Measurements from ENCODE around the gene TPBGL.

DNA sequence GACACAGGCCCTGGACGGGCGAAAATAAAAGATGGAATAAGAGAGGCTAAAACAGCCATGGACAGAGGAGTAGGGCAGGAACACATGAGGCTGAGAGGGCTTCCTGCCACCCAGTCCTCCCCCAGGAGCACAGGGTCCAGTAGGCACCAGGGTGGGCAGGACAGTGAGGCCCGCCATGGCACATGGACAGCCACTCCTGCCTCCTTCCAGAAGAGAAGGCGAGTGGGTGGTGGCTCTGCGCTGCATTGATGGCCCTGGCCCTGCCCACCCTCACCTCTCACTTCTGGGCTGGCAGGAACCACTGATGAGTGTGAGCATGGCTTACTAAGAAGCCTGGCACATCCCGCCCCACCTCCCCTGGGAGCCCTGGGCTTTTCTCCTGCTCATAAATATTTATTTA lies 51.2 kb downstream of the TPBGL start:
- TF ChIP-seq POLR2AphosphoS5 (IDR thresholded peaks at IDR 0.05), result no peak
- TF ChIP-seq, protein P1, sequence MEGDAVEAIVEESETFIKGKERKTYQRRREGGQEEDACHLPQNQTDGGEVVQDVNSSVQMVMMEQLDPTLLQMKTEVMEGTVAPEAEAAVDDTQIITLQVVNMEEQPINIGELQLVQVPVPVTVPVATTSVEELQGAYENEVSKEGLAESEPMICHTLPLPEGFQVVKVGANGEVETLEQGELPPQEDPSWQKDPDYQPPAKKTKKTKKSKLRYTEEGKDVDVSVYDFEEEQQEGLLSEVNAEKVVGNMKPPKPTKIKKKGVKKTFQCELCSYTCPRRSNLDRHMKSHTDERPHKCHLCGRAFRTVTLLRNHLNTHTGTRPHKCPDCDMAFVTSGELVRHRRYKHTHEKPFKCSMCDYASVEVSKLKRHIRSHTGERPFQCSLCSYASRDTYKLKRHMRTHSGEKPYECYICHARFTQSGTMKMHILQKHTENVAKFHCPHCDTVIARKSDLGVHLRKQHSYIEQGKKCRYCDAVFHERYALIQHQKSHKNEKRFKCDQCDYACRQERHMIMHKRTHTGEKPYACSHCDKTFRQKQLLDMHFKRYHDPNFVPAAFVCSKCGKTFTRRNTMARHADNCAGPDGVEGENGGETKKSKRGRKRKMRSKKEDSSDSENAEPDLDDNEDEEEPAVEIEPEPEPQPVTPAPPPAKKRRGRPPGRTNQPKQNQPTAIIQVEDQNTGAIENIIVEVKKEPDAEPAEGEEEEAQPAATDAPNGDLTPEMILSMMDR (IDR thresholded peaks at IDR 0.05), result no peak
- no peak for TF ChIP-seq POLR2A (IDR thresholded peaks at IDR 0.05)
